ENCODE measurements around the gene TMEM256.

Gene TMEM256

DNA sequence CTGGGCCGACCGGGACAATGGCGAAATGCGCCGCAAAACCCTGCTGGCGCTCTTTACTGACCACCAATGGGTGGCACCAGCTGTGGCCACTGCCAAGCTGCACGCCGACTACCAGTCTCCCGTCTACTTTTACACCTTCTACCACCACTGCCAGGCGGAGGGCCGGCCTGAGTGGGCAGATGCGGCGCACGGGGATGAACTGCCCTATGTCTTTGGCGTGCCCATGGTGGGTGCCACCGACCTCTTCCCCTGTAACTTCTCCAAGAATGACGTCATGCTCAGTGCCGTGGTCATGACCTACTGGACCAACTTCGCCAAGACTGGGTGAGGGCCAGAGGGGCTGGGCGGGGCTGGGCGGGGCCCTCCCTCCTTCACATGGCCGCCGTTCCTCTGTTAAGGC lies 11.9 kb upstream of the TMEM256 start:
- TF ChIP-seq, protein P1, sequence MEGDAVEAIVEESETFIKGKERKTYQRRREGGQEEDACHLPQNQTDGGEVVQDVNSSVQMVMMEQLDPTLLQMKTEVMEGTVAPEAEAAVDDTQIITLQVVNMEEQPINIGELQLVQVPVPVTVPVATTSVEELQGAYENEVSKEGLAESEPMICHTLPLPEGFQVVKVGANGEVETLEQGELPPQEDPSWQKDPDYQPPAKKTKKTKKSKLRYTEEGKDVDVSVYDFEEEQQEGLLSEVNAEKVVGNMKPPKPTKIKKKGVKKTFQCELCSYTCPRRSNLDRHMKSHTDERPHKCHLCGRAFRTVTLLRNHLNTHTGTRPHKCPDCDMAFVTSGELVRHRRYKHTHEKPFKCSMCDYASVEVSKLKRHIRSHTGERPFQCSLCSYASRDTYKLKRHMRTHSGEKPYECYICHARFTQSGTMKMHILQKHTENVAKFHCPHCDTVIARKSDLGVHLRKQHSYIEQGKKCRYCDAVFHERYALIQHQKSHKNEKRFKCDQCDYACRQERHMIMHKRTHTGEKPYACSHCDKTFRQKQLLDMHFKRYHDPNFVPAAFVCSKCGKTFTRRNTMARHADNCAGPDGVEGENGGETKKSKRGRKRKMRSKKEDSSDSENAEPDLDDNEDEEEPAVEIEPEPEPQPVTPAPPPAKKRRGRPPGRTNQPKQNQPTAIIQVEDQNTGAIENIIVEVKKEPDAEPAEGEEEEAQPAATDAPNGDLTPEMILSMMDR (IDR thresholded peaks at IDR 0.05; ENCODE audit: extremely low read depth, insufficient read depth, missing control alignments): no peak
- in situ Hi-C loops (cut with MboI; ENCODE audit: low pct_unique_long_range_greater_than_20kb, low sequenced_read_pairs, unreplicated experiment): no loop called here
- DNase-seq (ENCODE audit: low spot score): no peak

DNA sequence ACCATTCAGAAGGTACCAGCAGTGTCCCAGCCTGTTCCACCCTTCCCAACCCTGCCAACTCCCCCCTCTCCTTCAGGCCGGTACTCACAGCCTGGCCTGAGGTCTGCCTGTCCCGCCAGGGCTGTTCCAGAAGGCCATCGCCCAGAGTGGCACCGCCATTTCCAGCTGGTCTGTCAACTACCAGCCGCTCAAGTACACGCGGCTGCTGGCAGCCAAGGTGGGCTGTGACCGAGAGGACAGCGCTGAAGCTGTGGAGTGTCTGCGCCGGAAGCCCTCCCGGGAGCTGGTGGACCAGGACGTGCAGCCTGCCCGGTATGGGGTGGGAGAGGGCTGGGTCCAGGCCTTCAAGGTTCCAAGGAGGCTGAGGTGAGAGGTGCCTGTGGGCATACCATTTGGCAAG lies 10.9 kb upstream of the TMEM256 start:
- TF ChIP-seq, protein P1 (IDR thresholded peaks at IDR 0.05; ENCODE audit: extremely low read depth, insufficient read depth, missing control alignments): no peak
- in situ Hi-C loops (cut with MboI; ENCODE audit: low pct_unique_long_range_greater_than_20kb, low sequenced_read_pairs, unreplicated experiment): no loop called here
- DNase-seq (ENCODE audit: low spot score): no peak

DNA sequence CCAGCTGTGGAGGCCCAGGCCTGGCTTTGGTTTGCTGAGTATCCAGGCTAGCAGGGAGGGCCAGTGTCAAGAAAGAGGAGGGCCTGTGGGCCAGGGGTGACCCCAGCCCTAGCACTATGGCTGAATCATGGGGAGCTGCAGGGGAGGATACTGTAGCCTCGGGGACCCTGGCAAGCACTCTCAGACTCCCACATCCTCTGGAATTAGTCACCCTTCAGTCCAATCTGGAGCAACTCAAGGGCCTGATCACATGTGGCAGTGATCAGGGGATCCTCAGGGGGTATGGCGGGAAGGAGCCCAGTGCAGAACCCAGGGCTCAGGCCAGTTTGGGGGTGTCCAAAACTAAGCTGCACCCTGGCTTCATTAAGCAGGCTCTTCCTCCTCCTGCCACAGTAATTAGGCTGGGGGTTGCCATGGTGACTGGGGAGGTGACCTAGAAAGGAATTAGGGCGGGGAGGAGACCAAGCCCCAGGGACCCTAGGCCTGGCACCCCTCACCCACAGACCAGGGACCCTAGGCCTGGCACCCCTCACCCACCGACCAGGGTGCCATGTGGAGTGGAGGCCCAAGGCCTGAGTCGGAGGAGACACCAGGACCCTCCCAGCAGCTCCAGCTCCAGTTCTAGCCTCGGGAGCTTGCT lies 9.6 kb upstream of the TMEM256 start:
- in situ Hi-C loops (cut with MboI; ENCODE audit: low pct_unique_long_range_greater_than_20kb, low sequenced_read_pairs, unreplicated experiment): no loop called here
- no peak for DNase-seq (ENCODE audit: low spot score)
- TF ChIP-seq, protein P1 (IDR thresholded peaks at IDR 0.05; ENCODE audit: extremely low read depth, insufficient read depth, missing control alignments): no peak

DNA sequence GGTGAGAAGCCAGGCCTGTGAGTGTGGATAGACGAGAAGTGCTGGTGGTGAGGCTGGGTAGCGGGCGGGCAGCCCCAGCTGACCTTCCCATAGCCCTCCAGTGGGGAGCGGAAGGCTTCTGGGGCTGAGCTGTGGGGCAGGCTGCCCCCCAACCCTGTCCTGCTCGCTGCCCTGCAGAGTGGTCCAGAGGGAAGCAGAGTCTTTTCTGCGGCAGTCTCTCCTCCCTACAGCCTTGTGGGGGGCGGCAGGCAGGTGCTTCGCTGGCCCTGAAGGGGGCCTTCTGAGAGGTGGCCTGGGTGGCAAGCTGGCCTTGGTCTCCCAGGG lies 7.5 kb upstream of the TMEM256 start:
- TF ChIP-seq, protein P1 (IDR thresholded peaks at IDR 0.05; ENCODE audit: extremely low read depth, insufficient read depth, missing control alignments): no peak

DNA sequence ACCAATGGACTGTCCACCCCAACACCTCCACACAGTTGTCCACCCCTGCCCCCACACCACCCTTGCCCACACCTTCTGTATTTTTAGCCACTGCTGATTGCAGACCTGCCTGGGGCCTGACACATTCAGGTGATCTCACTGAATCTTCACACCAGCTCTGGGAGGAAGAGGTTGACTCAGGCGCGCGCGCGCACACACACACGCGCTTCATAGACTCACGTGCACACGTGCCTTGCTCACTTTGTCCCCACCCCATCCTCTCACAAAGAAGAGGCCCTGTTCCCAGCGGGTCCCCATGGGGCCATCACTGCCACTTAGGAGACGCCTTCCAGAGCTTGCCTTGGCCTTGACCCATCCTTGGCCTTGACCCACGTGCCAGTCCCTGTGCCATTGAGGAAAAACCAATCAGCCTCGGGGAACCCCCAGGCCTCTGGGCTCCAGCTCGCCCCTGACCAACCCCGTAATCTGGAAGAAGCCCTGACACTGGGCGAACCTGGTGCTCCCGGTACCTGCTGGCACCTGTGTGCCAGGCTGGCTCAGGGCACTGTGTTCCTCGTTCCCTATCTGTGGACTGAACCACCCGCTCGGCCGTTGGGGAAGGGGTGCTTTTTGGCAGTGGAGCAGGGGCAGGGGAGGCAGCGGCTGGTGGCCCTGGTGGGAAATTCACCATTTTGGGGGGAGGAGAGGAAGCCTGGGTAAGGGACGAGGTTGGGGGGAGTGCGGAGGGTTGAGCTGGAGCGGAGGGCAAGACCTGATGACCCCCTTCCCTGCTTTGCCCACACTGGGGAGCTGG lies 6.9 kb upstream of the TMEM256 start:
- no peak for DNase-seq (ENCODE audit: low spot score)
- in situ Hi-C loops (cut with MboI; ENCODE audit: low pct_unique_long_range_greater_than_20kb, low sequenced_read_pairs, unreplicated experiment): no loop called here
- TF ChIP-seq, protein P1 (IDR thresholded peaks at IDR 0.05; ENCODE audit: extremely low read depth, insufficient read depth, missing control alignments): no peak

More for the DNA sequence above, 7.5 kb upstream of the TMEM256 start:
- DNase-seq (ENCODE audit: low spot score): no peak
- in situ Hi-C loops (cut with MboI; ENCODE audit: low pct_unique_long_range_greater_than_20kb, low sequenced_read_pairs, unreplicated experiment): no loop called here

DNA sequence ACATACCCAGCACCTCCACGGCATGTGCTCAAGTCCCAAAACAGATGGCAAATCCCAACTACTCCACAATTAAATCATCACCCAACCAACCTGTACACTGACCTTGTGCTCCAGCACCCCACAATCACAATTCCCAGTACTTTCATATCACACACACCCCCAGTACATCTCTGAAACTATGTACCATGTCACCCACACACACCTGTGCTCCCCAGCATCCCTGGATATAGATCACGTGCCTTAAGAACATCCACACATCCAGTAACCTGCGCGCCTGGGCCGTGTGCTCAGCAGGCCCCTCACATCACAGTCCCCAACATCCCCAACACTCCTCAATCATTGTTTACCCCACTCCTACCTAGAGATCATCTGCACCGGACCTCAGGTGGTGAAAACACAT lies 5.8 kb upstream of the TMEM256 start:
- in situ Hi-C loops (cut with MboI; ENCODE audit: low pct_unique_long_range_greater_than_20kb, low sequenced_read_pairs, unreplicated experiment): no loop called here
- TF ChIP-seq, protein P1 (IDR thresholded peaks at IDR 0.05; ENCODE audit: extremely low read depth, insufficient read depth, missing control alignments): no peak

More for the DNA sequence above, 5.8 kb upstream of the TMEM256 start:
- DNase-seq (ENCODE audit: low spot score): no peak
